ENCODE results near the gene SNRNP200.

Gene SNRNP200

GRCh38 chr2:96274355-96275056 lies 30.8 kb downstream of the SNRNP200 start:
- DNase-seq (ENCODE audit: low spot score) (no peak), ATAC-seq (ENCODE audit: low read depth) (no peak)
- no peak overlapping the region for H3K4me3 ChIP-seq (ENCODE audit: severe bottlenecking)
- peaks cover 90% of the 10 kb centered on the region for H3K36me3 ChIP-seq (ENCODE audit: low read depth)
- H3K27ac ChIP-seq (ENCODE audit: poor library complexity, severe bottlenecking) = no peak overlapping the region
- TF ChIP-seq, protein P1, sequence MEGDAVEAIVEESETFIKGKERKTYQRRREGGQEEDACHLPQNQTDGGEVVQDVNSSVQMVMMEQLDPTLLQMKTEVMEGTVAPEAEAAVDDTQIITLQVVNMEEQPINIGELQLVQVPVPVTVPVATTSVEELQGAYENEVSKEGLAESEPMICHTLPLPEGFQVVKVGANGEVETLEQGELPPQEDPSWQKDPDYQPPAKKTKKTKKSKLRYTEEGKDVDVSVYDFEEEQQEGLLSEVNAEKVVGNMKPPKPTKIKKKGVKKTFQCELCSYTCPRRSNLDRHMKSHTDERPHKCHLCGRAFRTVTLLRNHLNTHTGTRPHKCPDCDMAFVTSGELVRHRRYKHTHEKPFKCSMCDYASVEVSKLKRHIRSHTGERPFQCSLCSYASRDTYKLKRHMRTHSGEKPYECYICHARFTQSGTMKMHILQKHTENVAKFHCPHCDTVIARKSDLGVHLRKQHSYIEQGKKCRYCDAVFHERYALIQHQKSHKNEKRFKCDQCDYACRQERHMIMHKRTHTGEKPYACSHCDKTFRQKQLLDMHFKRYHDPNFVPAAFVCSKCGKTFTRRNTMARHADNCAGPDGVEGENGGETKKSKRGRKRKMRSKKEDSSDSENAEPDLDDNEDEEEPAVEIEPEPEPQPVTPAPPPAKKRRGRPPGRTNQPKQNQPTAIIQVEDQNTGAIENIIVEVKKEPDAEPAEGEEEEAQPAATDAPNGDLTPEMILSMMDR (IDR thresholded peaks at IDR 0.05; ENCODE audit: poor library complexity, severe bottlenecking) = no peak
- H3K9me3 ChIP-seq (ENCODE audit: severe bottlenecking) = no peaks in the 10 kb centered on the region
- H3K4me1 ChIP-seq (ENCODE audit: insufficient read depth, poor library complexity, severe bottlenecking) = no peaks in the 10 kb centered on the region
- H3K27me3 ChIP-seq (ENCODE audit: insufficient read depth, poor library complexity, severe bottlenecking) = no peaks in the 10 kb centered on the region

DNA sequence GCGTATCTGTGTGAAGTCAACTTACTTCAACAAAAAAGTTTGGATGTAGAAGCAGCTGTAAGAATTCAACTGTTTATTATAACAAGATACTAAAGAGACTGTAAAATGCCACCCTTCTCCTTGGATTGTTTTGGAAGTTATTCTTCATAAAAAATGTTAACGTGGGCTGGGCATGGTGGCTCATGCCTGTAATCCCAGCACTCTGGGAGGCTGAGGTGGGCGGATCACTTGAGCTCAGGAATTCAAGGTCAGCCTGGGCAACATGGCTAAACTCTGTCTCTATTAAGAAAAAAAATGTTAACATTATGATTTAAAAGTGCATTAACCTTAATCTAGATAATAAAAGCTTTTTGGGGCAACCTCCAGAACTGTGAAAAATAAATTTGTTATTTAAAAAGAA lies 31.6 kb downstream of the SNRNP200 start:
- H3K4me3 ChIP-seq (ENCODE audit: severe bottlenecking) = no peak overlapping the region
- H3K36me3 ChIP-seq (ENCODE audit: low read depth) = peaks cover 90% of the 10 kb centered on the region
- H3K4me1 ChIP-seq (ENCODE audit: insufficient read depth, poor library complexity, severe bottlenecking) = no peaks in the 10 kb centered on the region
- DNase-seq (ENCODE audit: low spot score) = no peak
- ATAC-seq (ENCODE audit: low read depth) = no peak
- H3K27me3 ChIP-seq (ENCODE audit: insufficient read depth, poor library complexity, severe bottlenecking) = no peaks in the 10 kb centered on the region
- H3K9me3 ChIP-seq (ENCODE audit: severe bottlenecking) = no peaks in the 10 kb centered on the region
- no peak overlapping the region for H3K27ac ChIP-seq (ENCODE audit: poor library complexity, severe bottlenecking)
- TF ChIP-seq, protein P1 (IDR thresholded peaks at IDR 0.05; ENCODE audit: poor library complexity, severe bottlenecking) = no peak

GRCh38 chr2:96271995-96272394 lies 33.4 kb downstream of the SNRNP200 start:
- H3K4me1 ChIP-seq (ENCODE audit: insufficient read depth, poor library complexity, severe bottlenecking) = no peaks in the 10 kb centered on the region
- TF ChIP-seq, protein P1 (IDR thresholded peaks at IDR 0.05; ENCODE audit: poor library complexity, severe bottlenecking) = no peak
- no peak overlapping the region for H3K4me3 ChIP-seq (ENCODE audit: severe bottlenecking)
- no peaks in the 10 kb centered on the region for H3K9me3 ChIP-seq (ENCODE audit: severe bottlenecking)
- peaks cover 87% of the 10 kb centered on the region for H3K36me3 ChIP-seq (ENCODE audit: low read depth)
- no peaks in the 10 kb centered on the region for H3K27me3 ChIP-seq (ENCODE audit: insufficient read depth, poor library complexity, severe bottlenecking)
- H3K27ac ChIP-seq (ENCODE audit: poor library complexity, severe bottlenecking) = no peak overlapping the region
- ATAC-seq (ENCODE audit: low read depth) = no peak
- DNase-seq (ENCODE audit: low spot score) = no peak

- TF ChIP-seq, protein P1 (IDR thresholded peaks at IDR 0.05; ENCODE audit: poor library complexity, severe bottlenecking) = peak; percentile 38
- Histone ChIP-seq H3K4me3 (ENCODE audit: severe bottlenecking) (peak overlapping the region; percentile 54), H3K9me3 (ENCODE audit: severe bottlenecking) (no peaks in the 10 kb centered on the region), H3K36me3 (ENCODE audit: low read depth) (peaks cover 58% of the 10 kb centered on the region), H3K4me1 (ENCODE audit: insufficient read depth, poor library complexity, severe bottlenecking) (no peaks in the 10 kb centered on the region), H3K27ac (ENCODE audit: poor library complexity, severe bottlenecking) (no peak overlapping the region), H3K27me3 (ENCODE audit: insufficient read depth, poor library complexity, severe bottlenecking) (no peaks in the 10 kb centered on the region)
- ATAC-seq (ENCODE audit: low read depth) (no peak), DNase-seq (ENCODE audit: low spot score) (no peak)
Measured at GRCh38 chr2:96267159-96267971, 38.0 kb downstream of the SNRNP200 start.
